GM12878 (cell line): ENCODE results near the gene GRAPL.
"Not testable (repeated sequence)": the region's sequence is repeated elsewhere in the genome, so short reads cannot be mapped to it uniquely, and the experiment has no call there.

Source experiments
- CHD4 ChIP-seq: fragments of 200-600 bp; sonication (generic); IDR thresholded peaks from 2 replicates; pipeline ENCODE4 v1.6.1; 2016; ENCODE audit warnings: mild to moderate bottlenecking
- CREM ChIP-seq: IDR thresholded peaks from 2 replicates; pipeline ENCODE4 v1.6.1; 2014; ENCODE audit warnings: antibody characterized with exemption, low read depth
- CTCF ChIP-seq, 3 experiments: IDR thresholded peaks in 2 of 3; conservative IDR thresholded peaks in 1 of 3; 2 replicates each; pipeline ENCODE4 v1.5.1; 2011; ENCODE audit warnings: low read depth in 3 of 3, low read length in 3 of 3, mild to moderate bottlenecking in 3 of 3, control low read depth in 2 of 3, moderate library complexity in 2 of 3, inconsistent platforms in 1 of 3, mixed read lengths in 1 of 3; ENCODE audit not compliant: control insufficient read depth in 2 of 3, insufficient read depth in 1 of 3; ENCODE audit errors: extremely low read depth in 1 of 3
- ETV6 ChIP-seq, 2 experiments: fragments of 450-650 bp in 1 of 2; IDR thresholded peaks in 1 of 2; conservative IDR thresholded peaks in 1 of 2; 2 replicates each; pipeline ENCODE4 v1.6.1; 2014; ENCODE audit warnings: antibody characterized with exemption in 1 of 2, borderline replicate concordance in 1 of 2, low read depth in 1 of 2, mild to moderate bottlenecking in 1 of 2, moderate library complexity in 1 of 2
- EZH2 ChIP-seq: IDR thresholded peaks from 2 replicates; pipeline ENCODE4 v1.6.1; 2012; ENCODE audit warnings: low read depth, mild to moderate bottlenecking, control low read depth, inconsistent platforms, low read length, borderline replicate concordance; ENCODE audit not compliant: control insufficient read depth
- HDGF ChIP-seq: fragments of 450-650 bp; IDR thresholded peaks from 2 replicates; pipeline ENCODE4 v1.6.1; 2016; ENCODE audit warnings: antibody characterized with exemption
- POLR2A ChIP-seq: IDR thresholded peaks from 2 replicates; pipeline ENCODE4 v1.6.1; 2011; ENCODE audit warnings: low read depth, mild to moderate bottlenecking, low read length
- SRF ChIP-seq, 2 experiments: IDR thresholded peaks; 2 replicates each; pipeline ENCODE4 v1.6.1; 2011; ENCODE audit warnings: low read depth in 2 of 2, low read length in 2 of 2, mild to moderate bottlenecking in 1 of 2, moderate library complexity in 1 of 2
- ZNF274 ChIP-seq: IDR thresholded peaks from one replicate; pipeline ENCODE4 v1.8.0; 2011; ENCODE audit not compliant: insufficient read length, insufficient read depth

- not testable (repeated sequence) for TF ChIP-seq ETV6 (conservative IDR thresholded peaks at IDR 0.05 in 1 of 2, IDR thresholded peaks at IDR 0.05 in 1 of 2; ENCODE audit: borderline replicate concordance in 1 of 2, low read depth in 1 of 2); CTCF (IDR thresholded peaks at IDR 0.05 in 2 of 3, conservative IDR thresholded peaks at IDR 0.05 in 1 of 3; ENCODE audit: control insufficient read depth in 2 of 3, extremely low read depth in 1 of 3, insufficient read depth in 1 of 3, low read depth in 3 of 3, low read length in 3 of 3); ZNF274; CREM; CHD4; EZH2; HDGF; POLR2A; SRF (IDR thresholded peaks at IDR 0.05; ENCODE audit: low read depth in 2 of 2, low read length in 2 of 2)
These were observed 34.1 kb downstream of the GRAPL start for GRCh38 chr17:19161308-19162107.
